PC-3 (cell line): Measurements from ENCODE around the gene PPIP5K1. TPM values are rescaled to one million over a fixed set of nuclear protein-coding genes. Genes with fewer than 3 reads are reported as not detected.

Source experiments
- ATAC-seq: fragments of 200-7000 bp; cut with Tn5 transposase; 2 replicates; pipeline ENCODE4 v1.9.1; 2020; ENCODE audit warnings: mild to moderate bottlenecking, moderate library complexity
- BruUV-seq: library from RNA; stranded (reverse); fragments of 400-500 nt; replicated peaks from 2 replicates; lab custom pipeline; 2021; lab: Mats Ljungman, UMichigan
- CTCF ChIA-PET: fragments of 300-600 bp; sonication (Branson Sonifier 250); formaldehyde crosslinking; loops from one replicate; lab custom pipeline; 2022; ENCODE audit warnings: antibody characterized with exemption; lab: Charles Lee
- POLR2A ChIA-PET: fragments of 300-600 bp; sonication (Branson Sonifier 250); formaldehyde crosslinking; loops from one replicate; lab custom pipeline; 2022; ENCODE audit warnings: antibody characterized with exemption; ENCODE audit not compliant: unreplicated experiment; lab: Charles Lee
- DNase-seq: peaks from one replicate; pipeline ENCODE4 v3.0.0-alpha.2; 2015
- H2AFZ ChIP-seq: fragments of 300-600 bp; sonication (generic); 2 replicates; pipeline ENCODE4 v1.6.0; 2016; ENCODE audit warnings: antibody characterized with exemption, low read length
- H3F3A ChIP-seq: fragments of 300-600 bp; sonication (generic); one replicate; pipeline ENCODE4 v1.6.0; 2017; ENCODE audit warnings: antibody characterized with exemption, low read length, control low read depth, mild to moderate bottlenecking; ENCODE audit not compliant: unreplicated experiment
- H3K27ac ChIP-seq: fragments of 300-600 bp; sonication (generic); 2 replicates; pipeline ENCODE4 v1.5.1; 2016; ENCODE audit warnings: mild to moderate bottlenecking, low read length
- H3K27me3 ChIP-seq: fragments of 300-600 bp; sonication (generic); 2 replicates; pipeline ENCODE4 v1.6.1; 2016; ENCODE audit warnings: low read length, mixed read lengths
- H3K36me3 ChIP-seq: fragments of 300-600 bp; sonication (generic); 2 replicates; pipeline ENCODE4 v1.6.1; 2016; ENCODE audit warnings: low read depth, mixed run types, low read length, mixed read lengths
- H3K4me1 ChIP-seq: fragments of 300-600 bp; sonication (generic); 2 replicates; pipeline ENCODE4 v1.5.1; 2016; ENCODE audit warnings: low read length; ENCODE audit not compliant: insufficient read depth
- H3K4me2 ChIP-seq: fragments of 300-600 bp; sonication (generic); 2 replicates; pipeline ENCODE4 v1.6.0; 2016; ENCODE audit warnings: low read length
- H3K4me3 ChIP-seq: fragments of 300-600 bp; sonication (generic); 2 replicates; pipeline ENCODE4 v1.5.1; 2016; ENCODE audit warnings: mild to moderate bottlenecking, low read length, mixed read lengths
- H3K79me2 ChIP-seq: fragments of 300-600 bp; sonication (generic); 2 replicates; pipeline ENCODE4 v1.6.1; 2017; ENCODE audit warnings: low read length, mixed read lengths
- H3K9ac ChIP-seq: fragments of 300-600 bp; sonication (generic); 2 replicates; pipeline ENCODE4 v1.6.0; 2016; ENCODE audit warnings: mild to moderate bottlenecking, low read length
- H3K9me2 ChIP-seq: fragments of 300-600 bp; sonication (generic); replicated peaks from 2 replicates; pipeline ENCODE4 v1.6.1; 2016; ENCODE audit warnings: mixed run types, low read length, mixed read lengths
- H3K9me3 ChIP-seq: fragments of 300-600 bp; sonication (generic); 2 replicates; pipeline ENCODE4 v1.6.1; 2016; ENCODE audit warnings: low read length, mixed read lengths
- H4K20me1 ChIP-seq: fragments of 300-600 bp; sonication (generic); 2 replicates; pipeline ENCODE4 v1.6.1; 2016; ENCODE audit warnings: low read length, mixed read lengths
- CTCF ChIP-seq: fragments of 300-600 bp; sonication (generic); conservative IDR thresholded peaks from 2 replicates; pipeline ENCODE4 v1.5.1; 2017; ENCODE audit warnings: antibody characterized with exemption, low read depth, mild to moderate bottlenecking, low read length
- EZH2 ChIP-seq: fragments of 300-600 bp; sonication (generic); IDR thresholded peaks from one replicate; pipeline ENCODE4 v1.6.1; 2017; ENCODE audit warnings: antibody characterized with exemption, mild to moderate bottlenecking, low read length; ENCODE audit not compliant: unreplicated experiment
- EZH2phosphoT487 ChIP-seq: fragments of 300-600 bp; sonication (generic); IDR thresholded peaks from 2 replicates; pipeline ENCODE4 v1.6.1; 2018; ENCODE audit warnings: mild to moderate bottlenecking, antibody characterized with exemption, low read length, borderline replicate concordance
- intact Hi-C: fragments of 100-400 bp; cut with micrococcal nuclease; formaldehyde crosslinking; loops from 2 replicates; pipeline ENCODE4 v1.9.0; 2023
- total RNA-seq: library from RNA; depleted of rRNA; stranded (reverse); fragments of >200 nt; gene quantifications from 2 replicates; pipeline ENCODE4 v1.2.3, GENCODE V29; 2014

The PPIP5K1 gene
- total RNA-seq, 1 experiment from 2014 or later: 19.8 TPM

GRCh38 chr15:43526261-43526930 lies 63.6 kb downstream of the PPIP5K1 start:
- Histone ChIP-seq H2AFZ (no peak overlapping the region), H3K4me2 (no peak overlapping the region), H3F3A (no peaks in the 10 kb centered on the region), H3K4me3 (no peak overlapping the region), H4K20me1 (no peaks in the 10 kb centered on the region), H3K36me3 (no peaks in the 10 kb centered on the region), H3K9me3 (no peaks in the 10 kb centered on the region), H3K9me2 (no peaks in the 10 kb centered on the region), H3K27ac (no peak overlapping the region), H3K4me1 (no peaks in the 10 kb centered on the region), H3K27me3 (no peaks in the 10 kb centered on the region), H3K9ac (no peak overlapping the region), H3K79me2 (no peaks in the 10 kb centered on the region)
- intact Hi-C loops: no loop called here
- ATAC-seq: no peak
- ChIA-PET CTCF (no interaction called here), POLR2A (interaction anchor here (0.5 kb wide), 1 partner anchor 136 kb away, joined by 4 read pairs; no protein-coding TSS in a partner anchor)
- no TSS peak for BruUV-seq
- no peak for DNase-seq
- TF ChIP-seq EZH2 (no peak), CTCF (no peak)

- Histone ChIP-seq H3K9me3 (no peaks in the 10 kb centered on the region), H3K4me3 (no peak overlapping the region), H3K9ac (no peak overlapping the region), H4K20me1 (no peaks in the 10 kb centered on the region), H3K27me3 (no peaks in the 10 kb centered on the region), H3F3A (no peaks in the 10 kb centered on the region), H3K4me1 (no peaks in the 10 kb centered on the region), H3K36me3 (no peaks in the 10 kb centered on the region), H3K79me2 (no peaks in the 10 kb centered on the region), H3K9me2 (no peaks in the 10 kb centered on the region), H3K27ac (no peak overlapping the region), H2AFZ (no peak overlapping the region), H3K4me2 (no peak overlapping the region)
- intact Hi-C loops: no loop called here
- ATAC-seq (no peak; the same call in 1 of the 2 replicates), DNase-seq (no peak)
- POLR2A ChIA-PET: no interaction called here
- CTCF ChIA-PET: no interaction called here
- TF ChIP-seq EZH2phosphoT487: no peak
- TF ChIP-seq CTCF: no peak
- no peak for TF ChIP-seq EZH2
- no TSS peak for BruUV-seq
Observed at GRCh38 chr15:43525131-43525530, 64.9 kb downstream of the PPIP5K1 start.

GRCh38 chr15:43524254-43524845 lies 65.7 kb downstream of the PPIP5K1 start:
- Histone ChIP-seq H3K4me3 (no peak overlapping the region), H3F3A (no peaks in the 10 kb centered on the region), H3K79me2 (no peaks in the 10 kb centered on the region), H3K27me3 (no peaks in the 10 kb centered on the region), H3K27ac (no peak overlapping the region), H3K36me3 (no peaks in the 10 kb centered on the region), H4K20me1 (no peaks in the 10 kb centered on the region), H3K4me2 (no peak overlapping the region), H2AFZ (no peak overlapping the region), H3K9me2 (no peaks in the 10 kb centered on the region), H3K9me3 (no peaks in the 10 kb centered on the region), H3K4me1 (no peaks in the 10 kb centered on the region), H3K9ac (no peak overlapping the region)
- ATAC-seq (no peak), DNase-seq (no peak)
- TF ChIP-seq EZH2: no peak
- no peak for TF ChIP-seq CTCF
- TF ChIP-seq EZH2phosphoT487: no peak
- ChIA-PET CTCF (no interaction called here), POLR2A (no interaction called here)
- BruUV-seq: no TSS peak
- intact Hi-C loops: no loop called here
